Tibial artery (tissue), 4 donors: ENCODE data around the gene SHROOM3.

ENCODE experiments used
- DNase-seq, 2 donors: peaks; one replicate each; pipeline ENCODE4 v3.0.0-alpha.2; 2019
- H3K27ac ChIP-seq, 2 donors: fragments of 200-600 bp; sonication (generic) in 1 of 2; 1 replicate in 1 of 2; 2 replicates in 1 of 2; pipeline ENCODE4 v1.5.1; 2018 to 2019; ENCODE audit warnings: mild to moderate bottlenecking in 1 of 2
- H3K27me3 ChIP-seq, 2 donors: fragments of 200-600 bp; sonication (generic) in 1 of 2; one replicate each; pipeline versions ENCODE4 v1.5.1 to v1.6.0; 2016 to 2019
- H3K36me3 ChIP-seq, 3 donors: fragments of 200-600 bp; sonication (generic) in 2 of 3; one replicate each; pipeline ENCODE4 v1.5.1; 2016 to 2019; ENCODE audit warnings: mild to moderate bottlenecking in 2 of 3
- H3K4me1 ChIP-seq, 4 donors: fragments of 200-600 bp; sonication (generic) in 2 of 4; 1 replicate in 3 of 4; 2 replicates in 1 of 4; pipeline ENCODE4 v1.5.1; 2016 to 2019
- H3K4me3 ChIP-seq, 2 donors: fragments of 200-600 bp; sonication (generic) in 1 of 2; 1 replicate in 1 of 2; 2 replicates in 1 of 2; pipeline ENCODE4 v1.5.1; 2018 to 2019; ENCODE audit warnings: mild to moderate bottlenecking in 2 of 2
- H3K9me3 ChIP-seq, 3 donors: fragments of 200-600 bp; sonication (generic) in 1 of 3; one replicate each; pipeline ENCODE4 v1.5.1; 2016 to 2019
- CTCF ChIP-seq, 2 experiments: fragments of 200-600 bp in 1 of 2; fragments of 450-650 bp in 1 of 2; IDR thresholded peaks; one replicate each; pipeline ENCODE4 v1.5.1; 2017 to 2019; ENCODE audit warnings: antibody characterized with exemption in 2 of 2, mild to moderate bottlenecking in 1 of 2, moderate library complexity in 1 of 2
- intact Hi-C: fragments of 100-400 bp; cut with DNase I; formaldehyde crosslinking; loops from one replicate; pipeline ENCODE4 v1.15.0; 2023; ENCODE audit warnings: low total_unique reads

SHROOM3 gene

GRCh38 chr4:76799718-76800117, 364.7 kb downstream of the SHROOM3 start:
- no peak for TF ChIP-seq CTCF (IDR thresholded peaks at IDR 0.05)
- DNase-seq = no peak
- H3K9me3 ChIP-seq = no peaks in the 10 kb centered on the region
- H3K27me3 ChIP-seq = no peaks in the 10 kb centered on the region
- intact Hi-C loops = no loop called here
- H3K4me1 ChIP-seq = peaks cover 0 to 3% (median 0%) of the 10 kb centered on the region in 4 donors
- H3K4me3 ChIP-seq = no peak overlapping the region
- H3K36me3 ChIP-seq = no peaks in the 10 kb centered on the region
- no peak overlapping the region for H3K27ac ChIP-seq

- intact Hi-C loops = no loop called here
- Histone ChIP-seq H3K36me3 (no peaks in the 10 kb centered on the region), H3K27ac (no peak overlapping the region), H3K4me3 (no peak overlapping the region), H3K27me3 (no peaks in the 10 kb centered on the region), H3K4me1 (peaks cover 0 to 3% (median 0%) of the 10 kb centered on the region in 4 donors), H3K9me3 (no peaks in the 10 kb centered on the region)
- TF ChIP-seq CTCF (IDR thresholded peaks at IDR 0.05) = no peak
- no peak for DNase-seq
Observed at GRCh38 chr4:76800902-76801301, 365.9 kb downstream of the SHROOM3 start.

GRCh38 chr4:76801621-76802235, 366.7 kb downstream of the SHROOM3 start:
- no peak for TF ChIP-seq CTCF (IDR thresholded peaks at IDR 0.05)
- H3K36me3 ChIP-seq = no peaks in the 10 kb centered on the region
- peak overlapping the region; percentile 25 to 29 for H3K4me3 ChIP-seq
- intact Hi-C loops = no loop called here
- peak overlapping the region in 1 of 2 donors; percentile 51 for H3K27ac ChIP-seq
- DNase-seq = no peak
- H3K9me3 ChIP-seq = peaks cover 0 to under 1% (median 0%) of the 10 kb centered on the region in 3 donors
- no peaks in the 10 kb centered on the region for H3K27me3 ChIP-seq
- peaks cover 0 to 3% (median 0%) of the 10 kb centered on the region in 4 donors for H3K4me1 ChIP-seq

- intact Hi-C loops = no loop called here
- Histone ChIP-seq H3K27ac (peak overlapping the region in 1 of 2 donors; percentile 51), H3K27me3 (no peaks in the 10 kb centered on the region), H3K9me3 (peaks cover 0 to 5% (median 0%) of the 10 kb centered on the region in 3 donors), H3K36me3 (no peaks in the 10 kb centered on the region), H3K4me1 (peaks cover 0 to 3% (median 0%) of the 10 kb centered on the region in 4 donors), H3K4me3 (peak overlapping the region; percentile 25 to 29)
- TF ChIP-seq CTCF (IDR thresholded peaks at IDR 0.05) = no peak
- no peak for DNase-seq
Observed at GRCh38 chr4:76802236-76803021, 367.4 kb downstream of the SHROOM3 start.

GRCh38 chr4:76803522-76803921, 368.5 kb downstream of the SHROOM3 start:
- no peak for DNase-seq
- intact Hi-C loops = no loop called here
- Histone ChIP-seq H3K4me3 (no peak overlapping the region), H3K27ac (no peak overlapping the region), H3K27me3 (no peaks in the 10 kb centered on the region), H3K4me1 (peaks cover 0 to 3% (median 0%) of the 10 kb centered on the region in 4 donors), H3K9me3 (peaks cover 0 to 6% (median 5%) of the 10 kb centered on the region in 3 donors), H3K36me3 (no peaks in the 10 kb centered on the region)
- no peak for TF ChIP-seq CTCF (IDR thresholded peaks at IDR 0.05)
